NCI-H510A treated with DMSO at 0.1 percent for 48 hours (cell line): ENCODE data around the gene PRIMA1.

Experiments used
- DNase-seq: peaks from one replicate; lab custom pipeline; 2025; lab: John Stamatoyannopoulos, UW

PRIMA1 gene

DNA sequence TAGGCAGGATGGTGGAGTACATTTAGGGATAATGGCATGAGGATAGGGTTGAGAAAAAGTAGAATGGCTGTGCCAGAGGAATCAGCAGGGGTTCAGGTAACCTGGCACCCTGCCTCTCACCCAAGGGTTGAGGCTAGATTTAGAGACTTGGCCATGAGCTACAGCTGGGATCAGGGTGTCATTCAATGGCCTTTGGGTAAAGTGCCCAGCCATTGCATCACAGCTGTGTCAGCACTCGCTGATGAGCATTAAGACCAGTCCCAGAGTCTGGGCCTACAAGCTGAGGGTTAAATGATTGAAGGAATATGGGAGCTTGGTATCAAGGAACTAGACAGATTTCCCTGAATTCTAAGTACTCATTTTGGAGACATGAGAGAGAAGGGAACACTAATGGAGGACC is 113.9 kb downstream of the PRIMA1 start:
- no peak for DNase-seq

DNA sequence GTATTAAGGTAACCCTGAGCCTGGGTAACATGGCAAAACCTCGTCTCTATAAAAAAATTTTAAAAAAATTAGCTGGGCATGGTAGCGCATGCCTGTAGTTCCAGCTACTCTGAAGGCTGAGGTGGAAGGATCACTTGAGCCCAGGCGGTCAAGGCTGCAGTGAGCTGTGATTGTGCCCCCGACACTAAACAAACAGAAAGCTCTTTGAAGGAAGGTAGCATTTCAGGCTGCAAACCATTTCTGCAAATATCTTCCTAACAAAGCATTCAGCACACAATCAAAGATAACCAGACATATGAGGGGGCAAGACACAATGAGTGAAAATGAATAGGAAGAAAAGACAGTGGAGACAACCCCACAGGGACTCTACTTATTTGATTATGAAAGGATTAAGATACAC is 118.7 kb downstream of the PRIMA1 start:
- no peak for DNase-seq
